GM18498 (cell line): ENCODE measurements around the gene TRAF2.

ENCODE experiments used
- ATAC-seq: cut with Tn5 transposase; IDR thresholded peaks from one replicate; pipeline ENCODE4 v1.9.1; 2021; ENCODE audit warnings: mild to moderate bottlenecking, moderate library complexity; ENCODE audit not compliant: unreplicated experiment

Gene TRAF2

GRCh38 chr9:136846376-136847087 is 39.8 kb upstream of the TRAF2 start:
- no peak for ATAC-seq

- no peak for ATAC-seq
Observed at GRCh38 chr9:136847088-136847825, 39.1 kb upstream of the TRAF2 start.

- ATAC-seq: no peak
Observed at GRCh38 chr9:136847826-136848392, 38.4 kb upstream of the TRAF2 start.

- ATAC-seq: no peak
Observed at GRCh38 chr9:136848393-136849037, 37.8 kb upstream of the TRAF2 start.

GRCh38 chr9:136849038-136849959 is 37.0 kb upstream of the TRAF2 start, which contains the start of gene PHPT1:
PHPT1 (plus strand) TSS chr9:136849409; CDS start chr9:136849431, 22 bp downstream.
- peak; percentile 82 for ATAC-seq

GRCh38 chr9:136849960-136850865 is 36.1 kb upstream of the TRAF2 start:
- ATAC-seq: no peak

- no peak for ATAC-seq
Observed at GRCh38 chr9:136850866-136851775, 35.2 kb upstream of the TRAF2 start.

GRCh38 chr9:136851941-136852663 is 34.2 kb upstream of the TRAF2 start, which contains the start of gene MAMDC4:
MAMDC4 (plus strand) TSS chr9:136852346; CDS start chr9:136852417, 71 bp downstream.
- ATAC-seq: no peak

GRCh38 chr9:136852664-136853595 is 33.4 kb upstream of the TRAF2 start:
- no peak for ATAC-seq

GRCh38 chr9:136853596-136854112 is 32.7 kb upstream of the TRAF2 start:
- no peak for ATAC-seq

- no peak for ATAC-seq
Observed at GRCh38 chr9:136854113-136854841, 32.0 kb upstream of the TRAF2 start.

- no peak for ATAC-seq
Observed at GRCh38 chr9:136854842-136855460, 31.4 kb upstream of the TRAF2 start.

- ATAC-seq: no peak
Observed at GRCh38 chr9:136855461-136856078, 30.7 kb upstream of the TRAF2 start.

GRCh38 chr9:136856079-136856476 is 30.2 kb upstream of the TRAF2 start:
- no peak for ATAC-seq
